ENCODE results near the gene PCBD1. TPM values are rescaled to one million over a fixed set of nuclear protein-coding genes. Genes with fewer than 3 reads are reported as not detected.

Gene PCBD1
- total RNA-seq, 1 donor, result 19.9 TPM

- Histone ChIP-seq H3K4me3 (ENCODE audit: insufficient read depth, low read length) (no peak overlapping the region), H3K79me2 (ENCODE audit: insufficient read depth, low read length) (peaks cover 46% of the 10 kb centered on the region), H2AFZ (ENCODE audit: low read length) (no peak overlapping the region), H4K20me1 (ENCODE audit: insufficient read depth, low read length) (no peaks in the 10 kb centered on the region), H3K4me1 (ENCODE audit: insufficient read depth, low read length) (peaks cover 70% of the 10 kb centered on the region), H3K9me3 (ENCODE audit: low read depth, low read length) (no peaks in the 10 kb centered on the region), H3K4me2 (ENCODE audit: insufficient read depth, low read length) (no peak overlapping the region), H3K36me3 (ENCODE audit: insufficient read depth, low read length) (peaks cover 8% of the 10 kb centered on the region), H3K27ac (ENCODE audit: low read depth, low read length) (peak overlapping the region; percentile 96), H3K27me3 (ENCODE audit: insufficient read depth, low read length) (no peaks in the 10 kb centered on the region)
- no peak for TF ChIP-seq CTCF (IDR thresholded peaks at IDR 0.05; ENCODE audit: extremely low read depth, low read depth, low read length)
- no peak for DNase-seq (ENCODE audit: insufficient read length, low spot score, missing footprints)
Measured at GRCh38 chr10:70834441-70835151, 53.8 kb downstream of the PCBD1 start.

GRCh38 chr10:70834021-70834420, 54.3 kb downstream of the PCBD1 start:
- H2AFZ ChIP-seq (ENCODE audit: low read length), result no peak overlapping the region
- H3K4me2 ChIP-seq (ENCODE audit: insufficient read depth, low read length), result peak overlapping the region; percentile 56
- TF ChIP-seq CTCF (IDR thresholded peaks at IDR 0.05; ENCODE audit: extremely low read depth, low read depth, low read length), result no peak
- peaks cover 72% of the 10 kb centered on the region for H3K4me1 ChIP-seq (ENCODE audit: insufficient read depth, low read length)
- H3K79me2 ChIP-seq (ENCODE audit: insufficient read depth, low read length), result peaks cover 51% of the 10 kb centered on the region
- H3K36me3 ChIP-seq (ENCODE audit: insufficient read depth, low read length), result peaks cover 8% of the 10 kb centered on the region
- H3K9me3 ChIP-seq (ENCODE audit: low read depth, low read length), result no peaks in the 10 kb centered on the region
- H3K27ac ChIP-seq (ENCODE audit: low read depth, low read length), result peak overlapping the region; percentile 96
- DNase-seq (ENCODE audit: insufficient read length, low spot score, missing footprints), result no peak
- H3K4me3 ChIP-seq (ENCODE audit: insufficient read depth, low read length), result no peak overlapping the region
- H3K27me3 ChIP-seq (ENCODE audit: insufficient read depth, low read length), result no peaks in the 10 kb centered on the region
- no peaks in the 10 kb centered on the region for H4K20me1 ChIP-seq (ENCODE audit: insufficient read depth, low read length)

DNA sequence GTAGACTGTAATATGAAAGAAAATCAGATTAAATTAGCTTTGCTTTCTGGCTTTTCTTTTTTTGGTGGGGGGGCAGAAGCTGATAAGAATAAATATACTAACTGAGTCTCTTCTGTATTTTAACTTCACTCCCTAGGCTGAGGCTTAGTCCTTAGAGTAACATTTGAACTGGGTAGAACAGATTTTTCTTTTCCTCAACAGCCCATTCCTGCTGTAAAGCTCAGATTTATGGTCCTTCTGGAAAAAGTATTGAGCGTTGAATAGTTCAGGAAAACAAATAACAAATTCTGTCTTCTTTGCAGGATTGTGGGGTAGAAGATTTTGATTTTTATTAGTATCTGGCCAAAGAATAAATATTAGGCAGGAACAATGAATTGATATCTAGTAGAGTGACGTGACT, 54.8 kb downstream of the PCBD1 start:
- no peak for TF ChIP-seq CTCF (IDR thresholded peaks at IDR 0.05; ENCODE audit: extremely low read depth, low read depth, low read length)
- peak overlapping the region; percentile 4 for H3K4me3 ChIP-seq (ENCODE audit: insufficient read depth, low read length)

More for the DNA sequence above, 54.8 kb downstream of the PCBD1 start:
- no peaks in the 10 kb centered on the region for H4K20me1 ChIP-seq (ENCODE audit: insufficient read depth, low read length)
- no peak for DNase-seq (ENCODE audit: insufficient read length, low spot score, missing footprints)
- peaks cover 68% of the 10 kb centered on the region for H3K4me1 ChIP-seq (ENCODE audit: insufficient read depth, low read length)
- no peak overlapping the region for H2AFZ ChIP-seq (ENCODE audit: low read length)
- H3K36me3 ChIP-seq (ENCODE audit: insufficient read depth, low read length), result peaks cover 8% of the 10 kb centered on the region
- H3K4me2 ChIP-seq (ENCODE audit: insufficient read depth, low read length), result peak overlapping the region; percentile 56
- no peaks in the 10 kb centered on the region for H3K27me3 ChIP-seq (ENCODE audit: insufficient read depth, low read length)
- H3K79me2 ChIP-seq (ENCODE audit: insufficient read depth, low read length), result peaks cover 52% of the 10 kb centered on the region
- peak overlapping the region; percentile 96 for H3K27ac ChIP-seq (ENCODE audit: low read depth, low read length)
- H3K9me3 ChIP-seq (ENCODE audit: low read depth, low read length), result no peaks in the 10 kb centered on the region

Other genes with a start within 250 kb of the PCBD1 start
- 2.4 and 2.9 TPM in 2 replicates for gene ADAMTS14, start 216.1 kb downstream of the PCBD1 start, total RNA-seq
- not detected in 2 replicates for gene TBATA, start 103.2 kb downstream of the PCBD1 start, total RNA-seq
- 46.6 and 47.4 TPM in 2 replicates for gene SGPL1, start 72.6 kb downstream of the PCBD1 start, total RNA-seq

Measured in osteoblast (primary cell).